Astrocyte of the spinal cord (primary cell): ENCODE results near the gene HDAC7.

ENCODE experiments used
- DNase-seq: peaks from one replicate; pipeline ENCODE4 v3.0.0; 2011; ENCODE audit warnings: low read depth, low spot score
- H3K4me3 ChIP-seq: 2 replicates; pipeline ENCODE4 v1.5.1; 2011; ENCODE audit warnings: low read depth, mild to moderate bottlenecking, low read length, moderate library complexity
- CTCF ChIP-seq: IDR thresholded peaks from 2 replicates; pipeline ENCODE4 v1.5.1; 2012; ENCODE audit warnings: low read depth, mild to moderate bottlenecking, low read length, inconsistent platforms
- in situ Hi-C: cut with HindIII; loops from 2 replicates; pipeline ENCODE4 v1.10.0; 2017; ENCODE audit warnings: low sequenced_read_pairs

Gene HDAC7

DNA sequence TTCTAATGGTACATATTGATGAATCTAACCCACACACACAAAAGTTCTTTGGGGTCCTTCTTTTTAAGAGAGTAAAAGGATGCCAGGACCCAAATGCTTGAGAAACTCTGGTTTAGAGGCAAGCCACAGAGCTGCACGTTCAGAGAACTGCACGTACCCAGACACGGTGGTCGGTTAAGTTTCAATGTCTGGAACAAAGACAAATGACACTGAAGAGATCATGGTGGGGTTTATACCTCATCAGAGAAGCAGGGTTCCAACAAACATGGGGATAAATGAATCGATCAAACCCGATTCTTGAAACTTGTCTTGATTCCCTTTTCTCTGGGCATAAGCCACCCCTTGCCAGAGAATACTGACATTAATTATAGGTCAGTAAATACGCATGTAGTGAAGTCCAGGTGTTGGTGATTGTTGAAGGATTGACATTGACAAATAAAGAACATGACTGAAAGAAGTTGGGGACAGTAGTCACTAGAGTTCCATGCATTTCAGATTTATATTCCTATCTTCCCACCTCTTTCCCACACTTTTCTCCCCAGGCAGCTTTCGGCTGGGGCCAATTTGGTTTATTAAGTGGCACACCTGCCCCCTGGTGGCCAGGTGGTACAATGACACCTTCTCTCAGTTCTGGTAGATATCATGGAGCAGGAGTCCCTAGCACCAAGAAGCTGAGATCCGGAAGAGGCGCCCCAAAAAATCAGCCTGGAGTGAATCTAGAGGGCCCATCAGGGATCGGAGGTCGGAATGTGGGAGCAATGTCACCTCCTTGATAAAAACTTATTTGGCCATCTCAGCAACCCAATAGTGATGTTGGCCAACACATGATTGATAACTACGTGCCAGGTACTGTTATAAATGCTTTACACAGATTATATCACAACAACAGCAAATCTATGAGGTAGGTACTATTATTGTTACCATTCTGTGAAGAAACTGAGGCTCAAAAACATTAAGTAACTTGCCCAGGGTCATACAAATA is 17.8 kb upstream of the HDAC7 start:
- peak; percentile 75 for DNase-seq
- in situ Hi-C loops: no loop called here
- TF ChIP-seq CTCF: peak; percentile 83
- no peak overlapping the region for H3K4me3 ChIP-seq

DNA sequence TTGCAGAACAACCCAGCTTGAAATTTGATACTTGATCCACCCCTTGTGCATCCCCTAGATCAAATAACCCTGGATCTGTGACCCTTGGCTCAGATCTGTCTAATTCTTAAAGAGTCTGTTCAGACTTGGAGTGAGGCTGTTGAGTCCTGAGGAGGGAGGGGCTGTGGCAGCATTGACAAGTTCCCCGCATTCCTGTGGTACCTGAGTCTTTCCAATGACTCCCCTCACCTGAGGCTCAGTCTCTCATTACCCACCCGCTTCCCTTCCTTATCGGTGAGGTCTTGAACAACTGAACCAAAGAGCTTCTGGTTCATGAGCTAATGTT is 16.1 kb upstream of the HDAC7 start:
- in situ Hi-C loops: no loop called here
- no peak for TF ChIP-seq CTCF
- DNase-seq: no peak
- no peak overlapping the region for H3K4me3 ChIP-seq

DNA sequence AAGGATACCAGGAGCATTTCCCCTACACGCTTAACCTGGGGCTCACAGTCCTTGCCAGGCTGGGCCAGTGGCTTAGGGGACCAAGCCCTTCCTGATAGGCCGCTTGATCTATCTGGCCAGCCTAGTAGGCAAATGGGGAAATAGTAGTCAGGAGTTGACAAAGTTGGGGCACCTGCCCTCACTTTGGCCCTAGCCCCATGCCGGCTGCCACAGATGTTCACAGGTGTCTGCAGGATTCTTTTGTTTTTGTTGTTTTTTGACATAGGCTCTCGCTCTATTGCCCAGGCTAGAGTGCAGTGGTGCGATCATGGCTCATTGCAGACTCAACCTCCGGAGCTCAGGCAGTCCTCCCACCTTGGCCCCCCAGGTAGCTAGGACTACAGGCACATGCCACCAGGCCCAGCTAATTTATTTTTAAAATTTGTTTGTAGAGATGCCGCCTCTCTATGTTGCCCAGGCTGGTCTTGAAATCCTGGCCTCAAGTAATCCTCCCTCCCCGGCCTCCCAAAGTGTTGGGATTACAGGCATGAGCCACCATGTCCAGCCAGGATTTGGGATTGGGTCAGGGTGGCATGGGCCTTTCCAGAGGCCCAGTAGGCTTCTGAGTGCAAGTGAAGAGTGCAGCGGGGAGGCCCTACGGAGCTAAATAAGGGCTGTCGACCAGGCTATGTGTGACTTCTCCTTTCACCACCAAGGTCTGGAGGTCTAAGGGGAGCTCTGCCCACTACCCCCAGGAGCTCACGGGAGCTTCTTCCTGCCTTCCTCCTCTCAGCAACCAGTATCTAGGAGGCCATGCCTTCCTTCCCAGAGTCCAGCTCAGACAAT is 15.5 kb upstream of the HDAC7 start:
- in situ Hi-C loops: no loop called here
- no peak overlapping the region for H3K4me3 ChIP-seq
- TF ChIP-seq CTCF: no peak
- DNase-seq: no peak

DNA sequence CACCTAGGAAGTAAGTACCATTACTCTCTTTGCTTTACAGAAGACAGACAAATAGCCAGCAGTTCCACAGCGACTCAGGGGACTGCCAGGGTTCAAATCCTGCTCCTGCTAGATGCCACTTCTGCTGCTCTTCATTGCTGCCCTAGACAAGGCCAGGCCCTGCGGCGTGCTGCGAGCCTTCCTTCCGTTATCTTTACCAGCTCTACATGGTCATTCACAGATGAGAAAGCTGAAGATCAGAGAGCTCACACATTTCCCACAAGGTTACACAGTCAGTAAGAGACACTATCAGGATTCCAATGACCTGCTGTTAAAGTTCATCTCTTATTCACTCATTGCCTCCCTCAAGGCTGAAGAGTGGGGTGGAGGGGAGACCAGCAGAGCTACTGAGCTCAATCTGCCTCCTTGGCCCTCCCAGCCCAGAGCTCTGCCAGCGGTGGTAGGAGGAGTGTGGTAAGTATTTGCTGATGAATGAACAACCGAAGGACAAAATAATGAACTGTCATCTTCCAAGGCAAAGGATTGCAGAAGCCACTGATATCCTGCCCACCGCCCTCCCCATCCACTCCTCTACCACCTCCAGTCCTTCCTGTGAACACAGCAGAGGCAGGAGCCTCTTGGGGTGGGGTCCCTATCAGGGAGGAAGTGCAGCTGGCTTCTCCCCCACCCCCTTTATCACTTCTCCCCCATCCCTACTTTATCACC is 14.6 kb upstream of the HDAC7 start:
- no peak overlapping the region for H3K4me3 ChIP-seq
- in situ Hi-C loops: no loop called here
- no peak for DNase-seq
- no peak for TF ChIP-seq CTCF

GRCh38 chr12:47833591-47834012 is 13.9 kb upstream of the HDAC7 start:
- in situ Hi-C loops: no loop called here
- no peak overlapping the region for H3K4me3 ChIP-seq
- no peak for TF ChIP-seq CTCF
- DNase-seq: no peak

DNA sequence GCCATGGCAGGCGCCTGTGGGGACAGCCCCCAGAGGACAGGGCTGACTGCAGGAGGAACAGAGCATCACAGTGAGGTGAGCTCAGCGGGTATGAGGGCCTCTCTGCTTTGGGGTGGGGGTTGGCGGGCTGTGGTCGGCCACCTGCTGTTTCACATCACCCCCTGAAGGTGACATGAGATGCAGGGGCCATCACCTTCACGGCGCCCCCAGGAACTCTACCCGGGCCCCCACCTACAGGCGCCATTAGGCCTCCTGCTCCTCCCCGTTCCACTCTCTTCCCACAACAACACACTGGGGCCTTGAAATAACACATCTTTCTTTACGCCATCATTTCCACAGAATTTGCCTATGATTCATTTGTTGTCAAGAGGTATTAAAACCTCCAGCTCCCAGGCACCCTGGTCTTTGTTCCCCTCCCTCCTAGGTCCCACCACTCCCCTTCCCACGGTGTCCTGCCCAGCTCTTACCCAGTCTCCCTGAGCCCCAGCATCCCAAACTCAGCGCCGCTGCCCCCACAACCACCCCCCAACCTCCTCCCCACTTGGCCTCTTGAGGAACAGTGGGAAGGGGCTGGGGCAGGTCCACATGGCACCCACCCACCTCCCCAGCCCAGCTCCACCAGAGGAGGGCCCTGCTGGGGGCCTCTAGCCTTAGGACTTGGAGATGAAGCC is 12.7 kb upstream of the HDAC7 start:
- no peak for DNase-seq
- no peak for TF ChIP-seq CTCF

More for the DNA sequence above, 12.7 kb upstream of the HDAC7 start:
- no peak overlapping the region for H3K4me3 ChIP-seq
- in situ Hi-C loops: no loop called here
